Lower leg skin (tissue), 3 donors: Measurements from ENCODE around the gene LIME1.

Experiments
- POLR2A ChIP-seq, 2 donors: fragments of 450-650 bp; IDR thresholded peaks; one replicate each; pipeline ENCODE4 v1.6.1; 2016 to 2017; ENCODE audit warnings: antibody characterized with exemption in 2 of 2, mild to moderate bottlenecking in 1 of 2, moderate library complexity in 1 of 2
- TF ChIP-seq, protein P1 (sequence below), 3 donors: fragments of 450-650 bp; IDR thresholded peaks; one replicate each; pipeline ENCODE4 v1.5.1; 2016; ENCODE audit warnings: antibody characterized with exemption in 3 of 3, mild to moderate bottlenecking in 3 of 3, moderate library complexity in 2 of 3

GRCh38 chr20:63738687-63739129 is 2.2 kb downstream of the LIME1 start:
- TF ChIP-seq, protein P1, sequence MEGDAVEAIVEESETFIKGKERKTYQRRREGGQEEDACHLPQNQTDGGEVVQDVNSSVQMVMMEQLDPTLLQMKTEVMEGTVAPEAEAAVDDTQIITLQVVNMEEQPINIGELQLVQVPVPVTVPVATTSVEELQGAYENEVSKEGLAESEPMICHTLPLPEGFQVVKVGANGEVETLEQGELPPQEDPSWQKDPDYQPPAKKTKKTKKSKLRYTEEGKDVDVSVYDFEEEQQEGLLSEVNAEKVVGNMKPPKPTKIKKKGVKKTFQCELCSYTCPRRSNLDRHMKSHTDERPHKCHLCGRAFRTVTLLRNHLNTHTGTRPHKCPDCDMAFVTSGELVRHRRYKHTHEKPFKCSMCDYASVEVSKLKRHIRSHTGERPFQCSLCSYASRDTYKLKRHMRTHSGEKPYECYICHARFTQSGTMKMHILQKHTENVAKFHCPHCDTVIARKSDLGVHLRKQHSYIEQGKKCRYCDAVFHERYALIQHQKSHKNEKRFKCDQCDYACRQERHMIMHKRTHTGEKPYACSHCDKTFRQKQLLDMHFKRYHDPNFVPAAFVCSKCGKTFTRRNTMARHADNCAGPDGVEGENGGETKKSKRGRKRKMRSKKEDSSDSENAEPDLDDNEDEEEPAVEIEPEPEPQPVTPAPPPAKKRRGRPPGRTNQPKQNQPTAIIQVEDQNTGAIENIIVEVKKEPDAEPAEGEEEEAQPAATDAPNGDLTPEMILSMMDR (IDR thresholded peaks at IDR 0.05) = no peak
- no peak for TF ChIP-seq POLR2A (IDR thresholded peaks at IDR 0.05)
